PC-9 (cell line): Measurements from ENCODE around the gene TOX3. TPM values are rescaled to one million over a fixed set of nuclear protein-coding genes. Genes with fewer than 3 reads are reported as not detected.

Source experiments
- BruUV-seq: library from RNA; stranded (reverse); fragments of 400-500 nt; replicated peaks from 2 replicates; lab custom pipeline; 2021; lab: Mats Ljungman, UMichigan
- CTCF ChIA-PET: fragments of 300-600 bp; sonication (Branson Sonifier 250); formaldehyde crosslinking; loops from one replicate; lab custom pipeline; 2022; ENCODE audit warnings: antibody characterized with exemption; lab: Charles Lee
- POLR2A ChIA-PET: fragments of 300-600 bp; sonication (Branson Sonifier 250); formaldehyde crosslinking; loops from one replicate; lab custom pipeline; 2022; ENCODE audit warnings: antibody characterized with exemption; ENCODE audit not compliant: unreplicated experiment; lab: Charles Lee
- DNase-seq, 2 experiments: peaks; one replicate each; pipeline versions ENCODE4 v3.0.0 to v3.0.0-alpha.2; 2015 to 2022; ENCODE audit warnings: mixed read lengths in 1 of 2
- H2AFZ ChIP-seq: fragments of 200-600 bp; sonication (generic); 2 replicates; pipeline ENCODE4 v1.8.1; 2017; ENCODE audit warnings: antibody characterized with exemption
- H3F3A ChIP-seq: fragments of 200-600 bp; sonication (generic); 2 replicates; pipeline ENCODE4 v1.8.1; 2017; ENCODE audit warnings: antibody characterized with exemption, mild to moderate bottlenecking, low read depth; ENCODE audit not compliant: insufficient read depth
- H3K27ac ChIP-seq: fragments of 200-600 bp; sonication (generic); 2 replicates; pipeline ENCODE4 v1.6.1; 2016; ENCODE audit warnings: mixed run types
- H3K27me3 ChIP-seq: fragments of 200-600 bp; sonication (generic); 2 replicates; pipeline ENCODE4 v1.6.1; 2016; ENCODE audit warnings: low read depth, mixed run types; ENCODE audit not compliant: insufficient read depth
- H3K36me3 ChIP-seq: fragments of 200-600 bp; sonication (generic); 2 replicates; pipeline ENCODE4 v1.6.1; 2016; ENCODE audit warnings: low read depth, mixed run types
- H3K4me1 ChIP-seq: fragments of 200-600 bp; sonication (generic); replicated peaks from 2 replicates; pipeline ENCODE4 v1.6.1; 2016; ENCODE audit warnings: mixed run types; ENCODE audit not compliant: insufficient read depth
- H3K4me2 ChIP-seq: fragments of 200-600 bp; sonication (generic); 2 replicates; pipeline ENCODE4 v1.6.1; 2017; ENCODE audit warnings: mixed run types
- H3K4me3 ChIP-seq: fragments of 200-600 bp; sonication (generic); 2 replicates; pipeline ENCODE4 v1.6.1; 2016; ENCODE audit warnings: mixed run types
- H3K79me2 ChIP-seq: fragments of 200-600 bp; sonication (generic); 2 replicates; pipeline ENCODE4 v1.6.1; 2017; ENCODE audit warnings: low read depth, mixed run types
- H3K9me2 ChIP-seq: fragments of 200-600 bp; sonication (generic); 2 replicates; pipeline ENCODE4 v1.8.1; 2017; ENCODE audit warnings: mild to moderate bottlenecking; ENCODE audit not compliant: insufficient read depth
- H3K9me3 ChIP-seq: fragments of 200-600 bp; sonication (generic); 2 replicates; pipeline ENCODE4 v1.8.1; 2016; ENCODE audit warnings: low read depth; ENCODE audit not compliant: insufficient read depth
- H4K20me1 ChIP-seq: fragments of 200-600 bp; sonication (generic); 2 replicates; pipeline ENCODE4 v1.8.1; 2017; ENCODE audit not compliant: insufficient read depth
- CTCF ChIP-seq: fragments of 200-600 bp; sonication (generic); conservative IDR thresholded peaks from 2 replicates; pipeline ENCODE4 v1.6.1; 2017; ENCODE audit warnings: mixed run types, antibody characterized with exemption, mild to moderate bottlenecking, moderate library complexity
- EZH2 ChIP-seq: fragments of 200-600 bp; sonication (generic); IDR thresholded peaks from 2 replicates; pipeline ENCODE4 v1.8.0; 2017; ENCODE audit warnings: antibody characterized with exemption, low read depth
- intact Hi-C: fragments of 100-400 bp; cut with micrococcal nuclease; formaldehyde crosslinking; loops from one replicate; pipeline ENCODE4 v1.10.0; 2022; ENCODE audit not compliant: unreplicated experiment
- total RNA-seq: library from RNA; stranded (reverse); gene quantifications from 2 replicates; pipeline ENCODE4 v1.2.3, GENCODE V29; 2021

TOX3 gene
- total RNA-seq, 1 experiment from 2014 or later: not detected

- H3F3A ChIP-seq: no peaks in the 10 kb centered on the region
- no peak overlapping the region for H3K27ac ChIP-seq
- POLR2A ChIA-PET: no interaction called here
- no peaks in the 10 kb centered on the region for H3K4me1 ChIP-seq
- no peaks in the 10 kb centered on the region for H3K9me2 ChIP-seq
- no peaks in the 10 kb centered on the region for H3K36me3 ChIP-seq
- TF ChIP-seq EZH2 (no peak), CTCF (no peak)
- no peaks in the 10 kb centered on the region for H3K79me2 ChIP-seq
- no peaks in the 10 kb centered on the region for H3K9me3 ChIP-seq
- intact Hi-C loops: no loop called here
- H3K4me3 ChIP-seq: no peak overlapping the region
- H3K4me2 ChIP-seq: no peak overlapping the region
- CTCF ChIA-PET: no interaction called here
- no peaks in the 10 kb centered on the region for H4K20me1 ChIP-seq
- no peak for DNase-seq
- no TSS peak for BruUV-seq
- H3K27me3 ChIP-seq: 0 out of 2 replicates have a peak, but pooled peaks cover 6% of the 10 kb centered on the region
- H2AFZ ChIP-seq: no peak overlapping the region
These were observed 44.5 kb upstream of the TOX3 start for GRCh38 chr16:52591471-52591870.

GRCh38 chr16:52586159-52586558, 39.2 kb upstream of the TOX3 start:
- intact Hi-C loops: no loop called here
- H3K27ac ChIP-seq: no peak overlapping the region
- POLR2A ChIA-PET: no interaction called here
- H3F3A ChIP-seq: no peaks in the 10 kb centered on the region
- no peaks in the 10 kb centered on the region for H4K20me1 ChIP-seq
- BruUV-seq: no TSS peak
- no peak for TF ChIP-seq CTCF
- TF ChIP-seq EZH2: no peak
- no peaks in the 10 kb centered on the region for H3K9me2 ChIP-seq
- H3K4me3 ChIP-seq: no peak overlapping the region
- H3K36me3 ChIP-seq: no peaks in the 10 kb centered on the region
- H3K9me3 ChIP-seq: no peaks in the 10 kb centered on the region
- no peak for DNase-seq
- H3K27me3 ChIP-seq: no peaks in the 10 kb centered on the region
- no peaks in the 10 kb centered on the region for H3K79me2 ChIP-seq
- CTCF ChIA-PET: no interaction called here
- no peak overlapping the region for H3K4me2 ChIP-seq
- no peak overlapping the region for H2AFZ ChIP-seq
- H3K4me1 ChIP-seq: no peaks in the 10 kb centered on the region

GRCh38 chr16:52584354-52585320, 37.7 kb upstream of the TOX3 start:
- CTCF ChIA-PET: no interaction called here
- no peaks in the 10 kb centered on the region for H4K20me1 ChIP-seq
- intact Hi-C loops: no loop called here

More at GRCh38 chr16:52584354-52585320, 37.7 kb upstream of the TOX3 start:
- H3K27me3 ChIP-seq: no peaks in the 10 kb centered on the region
- H3K9me3 ChIP-seq: no peaks in the 10 kb centered on the region
- POLR2A ChIA-PET: no interaction called here
- no peak overlapping the region for H3K4me3 ChIP-seq
- no peaks in the 10 kb centered on the region for H3K9me2 ChIP-seq
- no peaks in the 10 kb centered on the region for H3F3A ChIP-seq
- no peak overlapping the region for H2AFZ ChIP-seq
- H3K36me3 ChIP-seq: no peaks in the 10 kb centered on the region
- BruUV-seq: no TSS peak
- H3K27ac ChIP-seq: no peak overlapping the region
- DNase-seq: no peak
- no peaks in the 10 kb centered on the region for H3K4me1 ChIP-seq
- H3K4me2 ChIP-seq: no peak overlapping the region
- TF ChIP-seq EZH2 (no peak), CTCF (no peak)
- H3K79me2 ChIP-seq: no peaks in the 10 kb centered on the region
